GM18868 (cell line): ENCODE data around the gene PIGU.
"Not testable (repeated sequence)": the region's sequence is repeated elsewhere in the genome, so short reads cannot be mapped to it uniquely, and the experiment has no call there.

ENCODE experiments used
- ATAC-seq: cut with Tn5 transposase; IDR thresholded peaks from one replicate; pipeline ENCODE4 v1.9.1; 2021; ENCODE audit warnings: mild to moderate bottlenecking, moderate library complexity; ENCODE audit not compliant: unreplicated experiment

PIGU gene

DNA sequence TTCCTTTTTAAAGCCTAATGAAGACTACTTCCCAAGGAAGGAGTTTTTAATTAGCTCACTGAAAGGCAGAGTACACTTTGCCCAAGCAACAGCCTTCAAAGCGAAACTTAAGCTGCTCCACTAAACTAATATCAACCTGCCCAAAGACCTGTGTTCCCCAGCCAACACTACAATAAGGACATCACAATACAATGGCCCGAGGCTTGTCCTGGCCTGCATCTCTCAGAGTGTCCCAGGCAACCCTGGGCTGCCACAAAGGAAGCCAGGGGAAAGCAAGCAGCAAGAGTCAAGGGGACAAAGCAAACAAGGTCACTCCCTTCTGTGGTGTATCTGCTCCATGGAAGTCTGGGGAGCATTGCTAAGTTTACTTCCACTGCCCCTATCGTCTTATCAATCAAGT is 52.3 kb downstream of the PIGU start:
- no peak for ATAC-seq

DNA sequence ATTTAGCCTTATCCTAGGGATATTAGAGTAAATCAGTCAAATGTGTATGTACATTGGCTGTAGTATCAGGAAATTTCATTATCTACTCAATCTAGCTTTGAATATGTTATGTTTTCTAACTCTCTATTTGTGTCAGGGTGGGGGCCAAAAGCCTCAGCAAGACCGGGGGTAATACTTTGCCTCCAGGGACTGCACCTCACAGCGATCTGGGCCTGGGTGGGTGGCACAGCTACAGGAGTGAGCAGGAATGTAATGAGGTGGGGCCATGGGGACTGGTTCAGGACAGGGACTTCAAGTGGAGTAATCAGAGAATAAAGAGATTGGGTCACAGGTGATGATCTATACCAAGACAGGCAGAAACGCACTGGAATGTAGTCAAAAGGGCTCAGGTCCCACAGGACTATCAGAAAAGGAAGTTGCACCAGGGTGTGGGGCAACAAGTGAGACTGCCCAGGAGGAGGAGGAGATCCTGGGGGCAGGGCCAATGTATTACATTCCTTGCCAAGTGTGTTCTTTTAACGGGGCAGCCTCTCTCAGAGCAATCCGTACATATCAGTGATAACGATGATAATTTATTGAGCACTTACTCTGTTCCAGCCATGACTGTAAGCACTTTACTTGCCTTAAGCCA is 54.0 kb downstream of the PIGU start:
- no peak for ATAC-seq

DNA sequence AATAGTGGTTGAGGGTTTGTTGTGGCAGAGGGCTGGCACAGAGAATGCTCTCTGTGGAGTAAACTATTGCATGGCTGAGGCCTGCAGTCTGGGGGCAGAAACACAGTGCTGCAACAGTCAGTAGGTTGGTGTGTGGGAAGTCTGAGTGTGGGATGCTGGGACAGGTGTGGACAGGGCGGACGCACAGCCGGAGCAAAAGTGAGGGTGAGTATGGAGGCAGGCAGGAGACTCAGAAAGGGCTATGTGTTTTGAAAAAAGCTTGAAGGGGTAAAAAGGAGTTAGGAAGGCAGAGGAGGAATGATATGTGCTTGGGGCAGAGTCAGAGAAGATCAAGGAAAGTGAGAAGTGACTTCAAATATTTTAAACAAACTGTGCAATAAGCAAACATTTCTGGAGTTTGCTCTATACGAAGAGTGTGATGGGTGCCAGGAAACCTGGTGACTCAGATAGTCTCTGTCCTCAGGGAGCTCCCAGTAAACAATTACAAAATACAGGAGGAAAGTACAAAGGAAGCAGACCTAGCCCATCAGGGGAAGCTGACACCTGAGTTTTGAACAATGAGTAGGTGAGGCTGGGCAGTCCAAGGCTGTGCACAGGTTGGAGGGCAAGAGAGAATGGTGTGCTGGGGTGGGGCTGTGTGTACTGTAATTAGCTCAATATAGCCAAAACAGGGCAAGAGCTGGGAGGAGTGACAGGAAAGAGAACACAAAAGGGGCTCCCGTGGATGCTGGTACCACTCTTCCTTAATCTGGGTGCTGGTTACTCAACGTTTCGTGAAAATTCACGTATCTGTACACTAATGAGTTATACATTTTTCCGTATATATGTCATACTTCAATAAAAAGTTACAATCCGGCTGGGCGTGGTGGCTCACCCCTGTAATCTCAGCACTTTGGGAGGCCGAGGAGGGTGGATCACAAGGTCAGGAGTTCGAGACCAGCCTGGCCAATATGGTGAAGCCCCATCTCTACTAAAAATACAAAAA is 55.2 kb downstream of the PIGU start:
- ATAC-seq, result no peak

DNA sequence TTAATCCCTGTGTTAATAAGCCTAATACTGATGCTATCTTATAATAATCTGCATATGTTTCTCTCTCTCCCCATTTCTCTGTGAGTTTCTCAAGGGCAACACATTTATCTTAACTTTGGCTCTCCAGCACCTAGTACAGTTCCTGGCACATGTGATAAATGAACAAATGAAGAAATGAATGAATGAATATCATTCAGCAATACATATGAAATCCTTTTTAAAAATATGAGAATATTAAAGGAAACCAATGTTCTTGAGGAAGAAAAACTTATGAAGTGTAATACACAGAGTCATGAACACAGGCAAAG is 55.9 kb downstream of the PIGU start:
- ATAC-seq, result no peak

DNA sequence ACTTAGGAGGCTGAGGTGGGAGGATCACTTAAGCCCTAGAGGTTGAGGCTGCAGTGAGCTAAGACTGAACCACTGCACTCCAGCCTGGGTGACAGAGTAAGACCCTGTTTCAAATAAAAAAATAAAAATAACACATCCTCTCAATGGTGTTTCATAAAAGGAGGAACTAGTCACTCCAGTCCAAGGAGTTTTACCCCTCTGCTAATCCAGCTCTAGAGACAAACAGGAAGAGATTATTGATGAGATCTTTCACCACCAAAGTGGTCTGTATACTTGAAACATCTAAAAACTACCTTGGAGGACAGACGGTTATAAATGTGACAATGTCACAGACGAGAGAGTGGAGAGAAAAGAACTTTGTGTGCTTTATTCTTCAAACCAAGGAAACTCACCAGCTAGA is 58.2 kb downstream of the PIGU start:
- no peak for ATAC-seq

DNA sequence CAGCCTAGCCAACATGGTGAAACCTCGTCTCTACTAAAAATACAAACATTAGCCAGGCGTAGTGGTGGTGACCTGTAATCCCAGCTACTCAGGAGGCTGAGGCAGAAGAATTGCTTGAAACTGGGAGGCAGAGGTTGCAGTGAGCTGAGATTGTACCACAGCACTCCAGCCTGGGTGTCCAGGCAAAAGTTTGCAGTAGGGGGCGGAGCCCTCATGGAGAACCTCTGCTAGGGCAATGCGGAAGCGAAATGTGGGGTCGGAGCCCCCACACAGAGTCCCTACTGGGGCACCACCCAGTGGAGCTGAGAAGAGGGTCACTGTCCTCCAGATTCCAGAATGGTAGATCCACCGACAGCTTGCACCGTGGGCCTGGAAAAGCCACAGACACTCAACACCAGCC is 60.0 kb downstream of the PIGU start:
- ATAC-seq, result not testable (repeated sequence)

DNA sequence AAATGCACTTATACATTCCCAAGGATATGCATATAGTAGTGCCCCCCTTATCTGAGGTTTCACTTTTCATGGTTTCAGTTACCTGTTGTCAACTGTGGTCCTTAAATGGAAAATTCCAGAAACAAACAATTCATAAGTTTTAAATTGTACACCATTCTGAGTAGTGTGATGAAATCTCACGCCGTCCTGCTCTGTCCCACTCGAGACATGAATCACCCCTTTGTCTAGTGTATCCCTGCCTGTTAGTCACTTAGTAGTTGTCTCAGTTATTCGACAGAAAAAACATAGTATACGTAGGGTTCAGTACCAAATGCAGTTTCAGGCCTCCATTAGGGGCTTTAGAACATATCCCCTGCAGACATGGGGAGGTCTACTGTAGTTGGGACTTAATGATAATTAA is 61.4 kb downstream of the PIGU start:
- ATAC-seq, result no peak

DNA sequence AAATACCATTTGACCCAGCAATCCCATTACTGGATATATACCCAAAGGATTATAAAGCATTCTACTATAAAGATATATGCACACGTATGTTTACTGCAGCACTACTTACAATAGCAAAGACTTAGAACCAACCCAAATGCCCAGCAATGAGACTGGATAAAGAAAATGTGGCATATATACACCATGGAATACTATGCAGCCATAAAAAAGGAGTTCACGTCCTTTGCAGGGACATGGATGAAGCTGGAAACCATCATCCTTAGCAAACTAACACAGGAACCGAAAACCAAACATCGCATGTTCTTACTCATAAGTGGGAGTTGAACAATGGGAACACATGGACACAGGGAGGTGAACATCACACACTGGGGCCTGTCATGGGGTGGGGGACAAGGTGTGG is 64.9 kb downstream of the PIGU start:
- ATAC-seq, result not testable (repeated sequence)

DNA sequence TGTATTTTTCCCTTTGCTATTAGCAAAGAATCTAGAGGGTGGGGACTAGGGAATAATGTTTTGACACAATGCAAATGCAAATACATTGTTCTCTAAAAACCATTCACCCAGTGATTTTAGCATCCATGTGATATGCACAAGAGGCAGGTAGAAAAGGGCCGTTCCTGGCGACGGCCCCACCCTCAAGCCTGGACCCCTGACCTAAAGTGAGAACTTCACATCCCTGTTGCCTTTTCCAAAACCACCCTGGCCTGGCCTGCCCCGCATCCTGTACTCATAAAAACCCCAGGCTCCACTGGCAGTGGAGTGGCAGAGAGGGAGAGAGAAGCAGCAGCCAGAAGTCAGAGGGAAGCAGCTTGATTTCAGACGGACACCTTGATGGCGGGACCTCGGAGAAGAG is 69.8 kb downstream of the PIGU start:
- ATAC-seq, result no peak

DNA sequence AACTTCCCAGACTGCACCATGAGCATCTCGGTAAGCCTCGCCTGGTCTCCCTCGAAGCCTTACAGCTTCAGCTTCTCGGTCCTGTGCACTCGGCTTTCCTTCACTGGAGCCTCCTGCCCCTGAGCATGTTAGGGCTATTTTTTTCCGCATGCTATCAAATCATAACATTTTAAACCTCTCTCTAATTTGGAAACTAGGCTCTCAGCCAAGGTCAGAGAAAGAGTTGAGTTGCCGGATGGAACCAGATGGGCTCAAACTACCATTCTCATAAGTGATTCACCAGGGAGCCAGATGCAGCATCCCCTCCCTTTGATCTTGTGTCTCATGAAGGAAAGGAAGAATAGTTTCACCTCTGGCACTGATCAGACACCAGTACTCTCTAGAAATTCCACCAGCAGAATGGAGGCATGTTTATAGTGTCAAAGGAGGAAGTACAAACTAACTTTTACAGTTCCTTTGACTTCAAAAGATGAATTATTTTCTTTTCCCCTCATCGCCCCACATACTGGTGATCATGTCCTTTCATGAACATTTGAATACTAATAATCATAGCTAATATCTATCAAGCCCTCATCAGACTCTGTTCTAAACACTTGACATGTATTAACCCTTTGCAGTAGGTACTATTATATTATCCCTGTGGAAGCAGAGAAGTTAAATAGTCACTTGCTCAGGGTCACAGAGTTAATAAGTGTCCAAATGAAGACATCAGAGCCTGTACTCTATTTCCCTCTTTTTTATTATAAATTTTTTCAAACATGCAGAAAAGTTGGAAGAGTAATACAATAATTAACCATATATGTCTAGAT is 71.7 kb downstream of the PIGU start:
- no peak for ATAC-seq

DNA sequence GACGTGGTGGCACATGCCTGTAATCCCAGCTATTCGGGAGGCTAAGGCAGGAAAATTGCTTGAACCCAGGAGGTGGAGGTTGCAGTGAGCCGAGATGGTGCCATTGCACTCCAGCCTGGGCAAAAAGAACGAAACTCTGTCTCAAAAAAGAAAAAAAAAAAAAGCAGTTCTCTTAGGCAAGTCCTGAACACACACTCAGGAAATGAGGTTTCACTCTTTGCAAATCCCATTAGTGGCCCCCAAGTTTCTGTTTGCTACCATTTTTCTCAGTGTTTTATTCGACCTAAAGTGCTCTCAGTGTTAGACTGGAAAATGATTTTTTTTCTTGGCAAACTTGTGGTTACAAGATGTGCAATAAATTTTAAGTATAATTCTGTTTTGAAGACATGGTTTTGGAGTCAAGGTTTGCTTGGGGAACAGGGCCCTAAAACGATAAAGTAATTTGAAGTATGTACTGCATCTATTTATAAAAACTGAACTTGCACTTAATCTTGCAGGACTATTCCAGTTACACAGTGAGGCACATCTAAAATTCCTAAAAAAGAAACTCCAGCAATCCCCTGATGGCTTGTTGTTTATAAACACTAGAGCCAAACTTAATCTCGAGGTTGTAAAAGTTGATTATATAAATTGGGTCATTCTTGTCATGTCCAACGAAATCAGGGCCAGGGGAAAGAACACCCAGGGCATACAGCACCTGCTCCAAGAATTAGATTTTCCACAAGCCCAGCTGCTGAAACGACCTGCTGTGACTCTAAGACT is 75.8 kb downstream of the PIGU start:
- ATAC-seq, result no peak

DNA sequence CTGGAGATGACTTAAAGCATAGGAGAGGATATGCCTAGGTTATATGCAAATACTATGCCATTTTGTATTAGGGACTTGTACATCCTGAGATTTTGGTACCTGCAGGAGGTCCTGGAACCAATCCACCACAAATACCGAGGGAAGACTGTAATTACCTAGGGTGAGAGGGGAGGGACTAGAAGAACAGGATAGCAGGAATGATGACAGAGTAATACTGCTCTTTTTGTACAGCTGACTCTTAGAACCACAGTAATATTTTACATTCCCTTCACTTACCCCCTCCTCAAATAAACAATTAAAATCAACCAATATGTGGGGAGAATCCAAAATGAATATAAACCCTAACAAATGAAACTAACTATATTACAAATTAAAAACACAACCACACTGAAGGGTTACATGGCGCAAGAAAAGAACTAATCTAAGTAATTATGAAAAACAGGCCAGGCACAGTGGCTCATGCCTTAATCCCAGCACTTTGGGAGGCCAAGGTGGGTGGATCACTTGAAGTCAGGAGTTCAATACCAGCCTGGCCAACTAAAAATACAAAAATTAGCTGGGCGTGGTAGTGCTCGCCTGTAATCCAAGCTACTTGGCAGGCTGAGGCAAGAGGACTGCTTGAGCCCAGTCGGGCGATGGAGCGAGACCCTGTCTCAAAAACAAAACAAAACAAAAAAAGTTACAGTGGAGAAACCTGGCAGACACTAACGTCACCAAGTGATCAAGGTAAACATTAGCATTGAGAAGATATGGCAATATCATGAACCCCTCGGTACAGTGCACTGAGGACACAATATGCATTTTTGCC is 81.3 kb downstream of the PIGU start:
- ATAC-seq, result no peak

DNA sequence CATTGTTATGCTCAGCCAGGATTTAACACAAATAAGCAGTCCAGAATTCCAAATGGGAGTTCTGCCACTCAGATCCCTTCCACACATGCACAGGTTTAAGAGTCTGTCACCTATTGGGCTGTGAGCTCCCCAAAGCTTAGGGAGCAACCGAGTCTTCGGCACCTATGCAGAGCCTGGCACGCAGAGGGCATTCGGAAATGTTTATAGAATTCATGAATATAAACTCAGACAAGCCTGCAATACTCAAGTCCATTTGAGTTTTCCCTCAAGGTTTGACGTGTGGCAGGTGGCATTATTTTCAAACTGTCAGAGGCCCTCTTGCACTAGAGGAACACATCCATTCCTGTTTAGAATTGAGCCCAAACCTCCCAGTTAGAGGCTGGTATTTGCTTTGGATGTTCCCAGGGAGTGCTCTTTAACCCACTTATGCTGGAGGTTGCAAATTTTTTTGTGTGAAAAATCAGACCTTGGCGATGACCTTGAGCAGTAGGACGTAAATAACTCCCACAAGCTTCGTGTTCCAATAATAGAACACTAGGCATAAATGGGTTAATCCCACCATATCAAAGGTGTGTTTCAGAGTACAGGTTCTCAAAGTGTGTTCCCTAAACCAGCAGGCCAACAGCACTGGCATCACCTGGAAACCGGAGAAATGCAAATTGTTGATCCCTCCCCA is 90.3 kb downstream of the PIGU start:
- no peak for ATAC-seq

DNA sequence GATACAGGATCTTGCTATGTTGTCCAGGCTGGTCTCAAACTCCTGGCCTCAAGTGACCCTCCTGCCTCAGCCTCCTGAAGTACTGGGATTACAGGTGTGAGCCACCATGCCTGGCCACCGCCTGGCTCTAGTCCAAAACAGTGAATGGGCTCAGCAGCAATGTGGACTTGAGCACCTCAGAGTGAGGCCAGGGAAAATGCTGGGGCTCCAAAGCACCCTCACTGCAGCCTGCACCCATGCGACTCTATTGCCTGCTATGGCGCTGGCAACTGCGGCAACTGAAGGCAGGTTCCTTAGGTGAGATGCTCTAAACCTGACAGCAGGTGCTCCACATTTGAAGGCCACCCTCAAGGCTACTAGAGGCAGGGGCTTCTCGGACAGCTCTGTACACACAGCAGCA is 91.9 kb downstream of the PIGU start:
- no peak for ATAC-seq

DNA sequence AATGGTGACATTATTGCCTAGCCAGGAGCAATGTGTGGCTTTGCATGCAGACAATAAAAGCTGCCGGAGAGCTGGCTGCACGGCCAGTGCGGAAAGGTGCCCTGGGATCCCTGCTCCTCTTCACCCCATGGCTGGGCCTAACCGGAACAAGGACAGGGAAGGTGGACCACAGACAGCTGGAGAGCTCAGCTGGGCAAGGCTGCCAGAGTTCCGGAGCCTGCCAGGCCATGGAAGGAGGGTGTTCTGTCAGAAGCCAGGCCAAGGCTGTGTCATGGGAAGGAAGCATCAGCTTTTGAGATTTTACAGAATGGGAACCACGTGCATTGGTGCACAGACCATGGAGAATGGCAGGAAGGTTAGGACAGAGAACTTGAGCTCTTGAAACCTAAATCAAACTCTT is 93.3 kb downstream of the PIGU start:
- no peak for ATAC-seq

DNA sequence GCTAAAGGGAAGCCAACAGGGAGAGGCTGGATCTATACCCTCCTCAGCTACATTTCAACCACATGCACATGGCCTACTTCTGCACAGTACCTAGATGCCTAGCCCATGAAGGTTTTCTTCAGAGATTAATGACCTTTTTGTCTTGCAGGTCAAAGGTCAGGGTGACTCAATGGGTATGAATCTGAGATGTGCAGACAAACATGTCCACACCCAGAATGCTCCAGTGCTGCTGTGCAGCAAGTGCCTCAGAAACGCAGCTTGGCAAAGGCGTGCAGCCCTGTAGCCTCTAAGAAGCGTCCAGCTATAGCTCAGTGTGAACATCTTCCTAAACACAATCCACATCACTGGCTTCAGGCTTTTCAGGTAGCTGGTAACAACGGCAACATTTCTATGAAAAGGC is 94.0 kb downstream of the PIGU start:
- no peak for ATAC-seq

DNA sequence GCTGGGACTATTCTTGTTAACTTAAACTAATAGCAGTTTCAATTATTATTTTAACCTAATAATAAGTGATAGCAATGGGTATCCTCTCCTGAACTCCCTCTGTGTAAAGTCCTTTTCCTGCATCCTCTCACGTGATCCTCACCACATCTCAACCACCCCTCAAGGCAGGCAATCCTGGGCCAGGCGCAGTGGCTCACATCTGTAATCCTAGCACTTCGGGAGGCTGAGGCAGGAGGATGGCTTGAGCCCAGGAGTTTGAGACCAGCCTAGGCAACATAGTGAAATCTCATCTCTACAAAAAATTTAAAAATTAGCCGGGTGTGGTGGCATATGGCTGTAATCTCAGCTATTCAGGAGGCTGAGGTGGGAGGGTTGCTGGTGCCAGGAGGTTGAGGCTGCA is 94.7 kb downstream of the PIGU start:
- ATAC-seq, result no peak

DNA sequence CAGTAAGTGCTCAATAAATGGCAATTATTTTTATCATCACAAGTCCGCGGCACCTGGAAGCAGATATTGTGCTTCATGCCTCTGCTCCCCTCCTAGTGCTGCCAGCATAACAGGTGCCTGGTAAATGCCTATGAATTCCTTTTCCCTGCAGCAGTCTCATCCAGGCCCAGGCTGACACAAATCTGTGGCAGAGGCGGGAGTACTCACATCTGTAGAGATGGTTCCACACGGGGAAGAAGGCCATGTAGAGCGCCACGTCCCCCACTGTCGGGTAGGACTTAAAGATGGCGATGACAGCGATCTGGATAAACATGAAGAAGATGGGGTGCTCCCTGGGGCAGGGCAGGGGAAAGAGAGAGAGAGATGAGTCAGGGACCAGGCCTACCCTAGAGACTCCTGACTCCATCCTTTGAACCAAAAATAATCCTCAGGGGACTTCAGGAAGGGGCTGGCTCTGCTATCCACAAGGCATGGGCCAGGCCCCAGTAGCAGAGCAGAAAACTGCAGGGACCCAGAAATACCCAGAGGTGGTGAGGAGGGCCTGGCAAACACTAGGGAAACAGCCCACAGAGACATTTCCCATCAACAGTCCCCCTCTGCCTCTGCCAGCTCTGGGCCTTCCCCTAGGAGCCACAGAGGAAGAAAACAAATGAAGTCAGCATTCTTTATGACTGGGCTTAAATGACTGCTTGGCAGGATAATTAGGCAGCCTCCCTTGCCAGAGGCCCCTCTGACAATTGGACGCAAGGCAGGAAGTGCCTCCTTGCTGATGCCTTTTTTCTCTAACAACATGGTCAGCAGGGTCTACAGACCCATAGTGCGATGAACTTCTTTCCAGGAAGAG is 95.3 kb downstream of the PIGU start:
- ATAC-seq, result peak; percentile 45
